Measurements from ENCODE around the gene PRAC1. TPM values are rescaled to one million over a fixed set of nuclear protein-coding genes. Genes with fewer than 3 reads are reported as not detected.

Gene PRAC1
- total RNA-seq, 2 experiments from 2014 or later: not detected

- no TSS peak for BruUV-seq (replicated peaks)
- Histone ChIP-seq H3K36me3 (ENCODE audit: insufficient read depth, low read length) (no peaks in the 10 kb centered on the region), H3K4me3 (ENCODE audit: low read depth, low read length, poor library complexity, severe bottlenecking) (no peak overlapping the region), H4K20me1 (ENCODE audit: insufficient read depth, low read length) (no peaks in the 10 kb centered on the region), H3K9me2 (ENCODE audit: insufficient read depth, low read length) (no peaks in the 10 kb centered on the region), H3K27ac (ENCODE audit: low read depth, low read length, poor library complexity, severe bottlenecking) (no peak overlapping the region), H3K9me3 (ENCODE audit: low read length) (no peaks in the 10 kb centered on the region), H2AFZ (ENCODE audit: low read length) (no peak overlapping the region), H3K4me2 (ENCODE audit: low read length) (no peak overlapping the region), H3K4me1 (ENCODE audit: insufficient read depth, low read length, poor library complexity, severe bottlenecking) (no peaks in the 10 kb centered on the region), H3K79me2 (ENCODE audit: insufficient read depth, low read depth, low read length) (no peaks in the 10 kb centered on the region)
- intact Hi-C loops (cut with micrococcal nuclease; ENCODE audit: unreplicated experiment): no loop called here
- POLR2A ChIA-PET: no interaction called here
- TF ChIP-seq CTCF (conservative IDR thresholded peaks at IDR 0.05; ENCODE audit: low read length) (no peak), EZH2phosphoT487 (IDR thresholded peaks at IDR 0.05; ENCODE audit: borderline replicate concordance, low read depth, low read length) (no peak)
- DNase-seq (ENCODE audit: low spot score): no peak
- CTCF ChIA-PET (ENCODE audit: unreplicated experiment): no interaction called here
Observed at GRCh38 chr17:48747445-48748363, 25.4 kb upstream of the PRAC1 start.

GRCh38 chr17:48746916-48747444 is 24.7 kb upstream of the PRAC1 start:
- no peaks in the 10 kb centered on the region for H3K9me3 ChIP-seq (ENCODE audit: low read length)
- H3K79me2 ChIP-seq (ENCODE audit: insufficient read depth, low read depth, low read length): no peaks in the 10 kb centered on the region
- CTCF ChIA-PET (ENCODE audit: unreplicated experiment): no interaction called here
- no peak overlapping the region for H3K4me3 ChIP-seq (ENCODE audit: low read depth, low read length, poor library complexity, severe bottlenecking)
- H4K20me1 ChIP-seq (ENCODE audit: insufficient read depth, low read length): no peaks in the 10 kb centered on the region
- POLR2A ChIA-PET: no interaction called here
- no peaks in the 10 kb centered on the region for H3K36me3 ChIP-seq (ENCODE audit: insufficient read depth, low read length)
- no peaks in the 10 kb centered on the region for H3K9me2 ChIP-seq (ENCODE audit: insufficient read depth, low read length)
- intact Hi-C loops (cut with micrococcal nuclease; ENCODE audit: unreplicated experiment): no loop called here
- no peak for DNase-seq (ENCODE audit: low spot score)
- H3K4me2 ChIP-seq (ENCODE audit: low read length): no peak overlapping the region
- TF ChIP-seq EZH2phosphoT487 (IDR thresholded peaks at IDR 0.05; ENCODE audit: borderline replicate concordance, low read depth, low read length) (no peak), CTCF (conservative IDR thresholded peaks at IDR 0.05; ENCODE audit: low read length) (no peak)
- no peak overlapping the region for H3K27ac ChIP-seq (ENCODE audit: low read depth, low read length, poor library complexity, severe bottlenecking)
- no peak overlapping the region for H2AFZ ChIP-seq (ENCODE audit: low read length)
- BruUV-seq (replicated peaks): no TSS peak
- no peaks in the 10 kb centered on the region for H3K4me1 ChIP-seq (ENCODE audit: insufficient read depth, low read length, poor library complexity, severe bottlenecking)

Measured in OCI-LY7 (cell line).